Omental fat pad (tissue), 4 donors: ENCODE results near the gene CNPY1. TPM values are rescaled to one million over a fixed set of nuclear protein-coding genes. Genes with fewer than 3 reads are reported as not detected.

Experiments
- ATAC-seq: fragments of 150-250 bp; one replicate; pipeline ENCODE4 v1.9.1; 2016; ENCODE audit warnings: mild to moderate bottlenecking, moderate library complexity; ENCODE audit not compliant: low FRiP score
- DNase-seq: peaks from one replicate; pipeline ENCODE4 v3.0.0-alpha.2; 2019; ENCODE audit warnings: low spot score
- CTCF ChIP-seq, 3 donors: fragments of 450-650 bp; IDR thresholded peaks; one replicate each; pipeline ENCODE4 v1.5.1; 2016 to 2017; ENCODE audit warnings: antibody characterized with exemption in 3 of 3, mild to moderate bottlenecking in 3 of 3, moderate library complexity in 2 of 3
- total RNA-seq, 4 donors: library from RNA; depleted of rRNA; stranded (reverse); fragments of >200 nt; gene quantifications; one replicate each; pipeline ENCODE4 v1.1.0, GENCODE V29; 2016

CNPY1 gene
- total RNA-seq, 4 donors from 2014 or later: not detected

- ATAC-seq (no peak), DNase-seq (no peak)
- TF ChIP-seq CTCF (IDR thresholded peaks at IDR 0.05): no peak
Observed at GRCh38 chr7:155571581-155572345, 25.4 kb upstream of the CNPY1 start.

- ATAC-seq (no peak), DNase-seq (no peak)
- TF ChIP-seq CTCF (IDR thresholded peaks at IDR 0.05): no peak
Observed at GRCh38 chr7:155570991-155571390, 24.6 kb upstream of the CNPY1 start.

- ATAC-seq: no peak
- TF ChIP-seq CTCF (IDR thresholded peaks at IDR 0.05): no peak
- DNase-seq: no peak
Observed at GRCh38 chr7:155570171-155570958, 24.0 kb upstream of the CNPY1 start.

GRCh38 chr7:155569681-155570080, 23.3 kb upstream of the CNPY1 start:
- ATAC-seq (no peak), DNase-seq (no peak)
- no peak for TF ChIP-seq CTCF (IDR thresholded peaks at IDR 0.05)

- no peak for DNase-seq
- no peak for ATAC-seq
- no peak for TF ChIP-seq CTCF (IDR thresholded peaks at IDR 0.05)
Observed at GRCh38 chr7:155568842-155569494, 22.6 kb upstream of the CNPY1 start.

- no peak for TF ChIP-seq CTCF (IDR thresholded peaks at IDR 0.05)
- no peak for DNase-seq
Observed at GRCh38 chr7:155568333-155568660, 21.9 kb upstream of the CNPY1 start.

More at GRCh38 chr7:155568333-155568660, 21.9 kb upstream of the CNPY1 start:
- ATAC-seq: no peak
